GM19023 (cell line): ENCODE data around the gene ACBD6.
A peak's percentile ranks its signal among the peaks of the same experiment; 100 is the strongest.

Experiments
- ATAC-seq: cut with Tn5 transposase; IDR thresholded peaks from one replicate; pipeline ENCODE4 v1.9.1; 2021; ENCODE audit warnings: mild to moderate bottlenecking, moderate library complexity; ENCODE audit not compliant: unreplicated experiment

Gene ACBD6

DNA sequence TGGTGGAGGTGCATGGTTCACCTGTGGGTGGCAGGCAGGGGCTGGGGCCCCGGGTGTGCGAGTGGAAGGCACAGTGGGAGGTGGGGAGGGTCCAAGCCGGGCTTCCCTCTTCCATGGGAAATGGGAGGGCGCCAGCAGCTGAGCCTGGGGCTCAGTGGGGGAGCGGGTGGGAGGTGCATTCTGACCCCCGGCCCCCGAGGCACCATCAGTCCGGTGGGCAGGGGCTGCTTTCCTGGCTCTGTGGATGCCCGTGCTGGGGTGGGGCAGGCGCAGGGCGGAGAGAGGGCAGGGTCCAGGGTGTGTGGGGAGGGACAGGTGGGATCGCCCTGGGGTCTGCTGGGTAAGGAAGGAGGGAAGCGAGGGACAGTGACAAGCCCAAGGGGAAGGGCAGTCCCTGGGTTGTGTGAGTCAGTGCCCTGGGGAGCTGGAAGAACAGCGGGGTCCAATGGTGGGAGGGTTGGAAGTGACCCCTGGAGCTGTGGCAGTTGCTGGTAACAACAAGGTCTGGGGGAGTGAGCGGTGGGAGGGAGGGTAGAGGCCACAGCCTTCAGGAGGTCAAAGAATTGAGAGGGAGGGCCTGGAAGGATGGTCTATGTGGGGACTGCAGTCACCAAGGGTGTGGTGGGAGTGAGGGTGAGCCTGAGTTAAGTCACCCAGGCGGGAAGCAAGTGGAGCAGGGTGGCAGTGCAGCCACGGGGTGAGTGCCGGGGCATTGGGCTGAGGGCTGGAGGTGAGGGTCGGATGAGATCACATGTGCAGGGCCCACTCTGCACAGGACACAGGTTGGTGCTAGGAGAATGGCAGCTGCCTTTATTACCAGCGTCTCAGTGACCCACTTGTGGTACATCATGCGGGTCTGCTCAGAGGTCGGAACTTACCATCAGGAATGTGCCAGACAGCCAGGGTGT lies 242.7 kb downstream of the ACBD6 start:
- no peak for ATAC-seq

DNA sequence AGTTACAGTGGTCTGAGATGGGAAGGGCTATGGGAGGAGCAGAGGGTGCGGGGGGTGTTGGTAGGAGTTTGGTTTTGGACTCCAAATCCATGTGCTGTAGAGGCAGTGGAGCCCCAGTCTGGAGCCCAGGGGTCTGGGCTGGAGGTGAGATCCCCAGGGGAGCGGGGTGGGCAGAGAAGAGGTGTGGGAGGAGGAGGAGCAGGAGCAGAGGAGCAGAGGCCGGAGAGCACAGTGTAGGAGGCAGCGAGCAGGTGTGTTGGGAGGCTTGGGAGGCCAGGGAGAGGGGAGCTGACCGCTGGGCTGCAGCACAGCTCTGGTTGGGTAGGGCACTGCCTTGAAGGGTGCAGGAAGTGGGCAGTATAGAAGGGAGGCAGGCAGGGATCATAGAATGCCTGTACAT lies 243.4 kb downstream of the ACBD6 start:
- no peak for ATAC-seq

DNA sequence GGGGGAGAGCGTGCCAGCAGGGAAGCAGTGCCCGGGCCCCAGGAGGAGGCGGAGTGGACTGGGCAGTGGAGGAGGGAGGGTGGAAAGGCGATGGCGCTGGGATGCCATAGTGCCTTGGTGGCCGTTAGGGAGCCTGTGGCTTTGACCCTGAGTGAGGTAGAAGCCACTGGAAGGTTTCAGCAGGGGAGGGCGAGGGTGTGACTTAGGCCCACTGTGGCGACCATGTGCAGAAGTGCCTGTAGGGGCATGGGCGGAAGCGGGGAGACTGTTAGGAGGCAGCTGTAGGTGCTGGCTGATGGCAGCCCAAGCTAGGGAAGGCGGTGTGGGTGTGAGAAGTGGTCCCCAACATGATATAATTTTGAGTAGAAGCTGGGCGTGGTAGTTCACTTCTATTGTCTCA lies 244.1 kb downstream of the ACBD6 start:
- no peak for ATAC-seq

DNA sequence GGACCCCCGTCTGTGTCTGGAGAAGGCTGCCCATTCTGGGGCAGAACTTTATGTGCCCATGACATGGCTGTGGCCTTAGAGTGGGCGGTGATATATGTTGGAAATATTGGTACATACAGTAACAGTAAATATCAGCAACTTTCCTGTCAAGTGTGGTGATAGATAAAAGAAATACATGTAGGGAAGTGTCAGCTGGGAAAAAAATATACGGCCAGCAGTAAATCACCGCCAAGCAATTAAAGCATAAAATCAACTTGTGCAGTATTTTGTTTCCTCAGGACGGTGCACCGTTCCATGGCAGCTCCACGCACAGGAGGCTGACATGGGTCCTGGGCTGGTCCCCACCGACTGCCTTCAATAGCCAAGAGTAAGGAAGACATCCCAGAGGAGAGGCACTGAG lies 244.9 kb downstream of the ACBD6 start:
- ATAC-seq, result no peak

DNA sequence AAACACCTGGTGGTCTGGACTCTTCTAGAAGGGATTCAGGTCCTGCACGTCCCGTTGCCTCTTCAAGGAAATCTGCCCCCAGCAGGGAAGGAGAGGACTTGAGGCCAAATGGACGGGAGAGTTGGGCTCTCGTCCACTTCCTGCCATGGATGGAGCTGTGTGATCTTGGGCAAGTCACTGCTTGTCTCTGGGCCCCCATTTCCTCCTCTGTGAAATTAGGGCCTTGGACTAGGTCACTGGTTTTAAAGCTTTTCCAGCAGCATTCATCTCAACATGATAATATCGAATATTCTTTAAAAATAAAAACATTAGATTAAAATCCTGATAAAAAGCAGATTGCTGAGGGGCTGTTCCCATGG lies 245.4 kb downstream of the ACBD6 start:
- ATAC-seq, result no peak

DNA sequence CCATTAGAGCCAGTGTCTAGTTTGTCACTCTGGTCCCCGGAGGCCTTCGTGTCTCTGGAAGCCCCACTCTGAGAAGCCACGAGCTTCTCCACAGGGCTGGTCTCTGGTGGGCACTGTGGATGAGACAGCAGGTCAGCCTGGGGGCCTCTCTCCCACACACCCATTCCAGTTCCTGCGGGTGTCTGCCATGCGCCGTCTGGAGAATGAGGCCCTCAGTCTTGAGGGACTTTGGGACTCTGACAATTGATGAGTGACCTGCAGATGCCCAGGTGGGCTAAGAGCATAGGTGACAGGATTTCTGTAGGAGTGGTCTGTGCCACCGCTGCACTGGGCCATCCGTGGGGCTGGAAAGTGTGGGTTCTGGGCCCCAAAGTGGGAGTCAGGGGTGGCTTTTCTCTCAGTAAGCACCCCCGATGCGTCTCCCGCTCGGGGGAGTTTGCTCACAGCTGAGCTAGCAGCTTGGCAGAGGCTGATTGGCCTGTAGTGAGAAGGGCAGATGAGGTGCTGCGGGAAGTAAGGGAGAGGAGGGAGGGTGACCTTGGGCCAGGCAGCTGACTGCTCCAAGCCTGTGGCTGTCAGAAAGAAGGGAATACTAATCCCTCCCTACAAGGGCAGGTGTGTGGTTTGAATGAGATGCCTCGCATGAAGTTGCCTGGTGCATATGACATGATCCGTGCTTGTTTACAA lies 245.9 kb downstream of the ACBD6 start:
- ATAC-seq, result no peak

DNA sequence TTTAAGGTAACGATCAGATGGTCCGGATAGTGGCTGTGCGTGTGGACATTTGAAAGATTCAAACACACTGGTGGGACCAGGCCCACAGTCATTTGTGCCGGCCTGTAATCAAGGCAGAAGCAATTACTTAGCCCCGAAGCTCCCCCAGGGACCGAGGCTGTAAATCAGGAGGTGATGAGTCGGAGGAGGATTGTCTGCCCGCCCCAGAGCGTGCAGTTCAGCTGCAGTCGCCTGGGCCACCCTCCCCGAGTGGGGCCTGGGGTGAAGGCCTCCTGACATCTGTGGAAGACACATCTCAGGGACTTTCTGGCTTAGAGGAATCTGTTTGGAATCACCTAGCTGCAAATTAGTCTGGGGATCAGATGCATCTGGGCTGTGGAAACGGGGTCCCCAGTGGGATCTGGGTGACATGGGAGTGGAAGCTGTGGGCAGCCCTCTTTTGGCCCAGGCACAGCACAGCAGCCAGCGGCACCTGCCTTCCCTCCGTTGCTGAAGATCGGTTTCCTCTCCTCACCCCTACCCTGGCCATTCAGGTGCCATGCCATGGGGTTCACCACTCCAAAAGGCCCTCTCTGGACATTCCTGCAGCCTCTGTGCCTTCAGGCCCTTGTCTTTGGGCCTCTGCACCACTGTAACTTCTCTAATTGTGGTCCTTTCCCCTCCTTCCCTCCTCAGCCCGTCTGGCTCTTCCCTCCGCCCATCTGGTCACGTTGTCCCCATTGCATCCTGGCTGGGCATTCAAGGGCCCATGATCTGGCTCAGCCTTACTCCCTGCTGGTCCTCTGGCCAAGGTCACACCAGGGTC lies 246.6 kb downstream of the ACBD6 start:
- no peak for ATAC-seq

DNA sequence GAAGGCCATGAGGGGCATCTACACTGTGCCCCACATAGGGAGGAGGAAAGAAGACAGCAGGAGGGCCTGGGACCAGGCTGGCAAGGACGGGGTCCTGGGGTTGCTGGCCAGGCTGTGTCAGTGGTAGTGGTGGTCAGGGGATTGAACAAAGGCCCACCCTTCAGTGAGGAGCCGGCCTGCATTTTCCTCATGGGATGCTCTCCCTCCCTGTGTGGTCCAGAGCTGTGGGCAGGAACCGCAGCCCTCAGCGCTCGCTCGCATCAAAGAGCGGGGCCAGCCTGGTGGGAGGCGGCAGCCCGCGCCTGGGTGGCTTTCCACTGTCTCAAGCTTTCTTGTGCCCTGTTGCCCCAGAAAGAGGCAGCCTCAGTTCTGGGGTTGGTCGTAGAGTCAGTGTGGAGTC lies 247.5 kb downstream of the ACBD6 start:
- ATAC-seq, result no peak

DNA sequence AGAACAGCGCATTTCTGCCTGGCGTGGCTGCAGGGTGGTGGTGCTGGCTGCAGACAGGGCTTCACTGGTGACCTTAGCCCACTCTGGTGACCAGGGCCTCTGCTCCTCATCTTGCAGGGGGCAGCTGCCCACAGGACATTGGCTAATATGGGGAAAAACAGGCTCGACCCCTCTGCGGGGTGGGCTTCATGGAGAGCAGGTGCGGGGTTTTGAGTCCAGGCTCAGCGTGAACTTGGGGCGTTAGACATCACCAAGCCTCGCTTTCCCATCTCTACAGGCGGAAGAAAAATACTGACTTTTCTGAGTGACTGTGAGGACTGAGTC lies 247.9 kb downstream of the ACBD6 start:
- ATAC-seq, result no peak

DNA sequence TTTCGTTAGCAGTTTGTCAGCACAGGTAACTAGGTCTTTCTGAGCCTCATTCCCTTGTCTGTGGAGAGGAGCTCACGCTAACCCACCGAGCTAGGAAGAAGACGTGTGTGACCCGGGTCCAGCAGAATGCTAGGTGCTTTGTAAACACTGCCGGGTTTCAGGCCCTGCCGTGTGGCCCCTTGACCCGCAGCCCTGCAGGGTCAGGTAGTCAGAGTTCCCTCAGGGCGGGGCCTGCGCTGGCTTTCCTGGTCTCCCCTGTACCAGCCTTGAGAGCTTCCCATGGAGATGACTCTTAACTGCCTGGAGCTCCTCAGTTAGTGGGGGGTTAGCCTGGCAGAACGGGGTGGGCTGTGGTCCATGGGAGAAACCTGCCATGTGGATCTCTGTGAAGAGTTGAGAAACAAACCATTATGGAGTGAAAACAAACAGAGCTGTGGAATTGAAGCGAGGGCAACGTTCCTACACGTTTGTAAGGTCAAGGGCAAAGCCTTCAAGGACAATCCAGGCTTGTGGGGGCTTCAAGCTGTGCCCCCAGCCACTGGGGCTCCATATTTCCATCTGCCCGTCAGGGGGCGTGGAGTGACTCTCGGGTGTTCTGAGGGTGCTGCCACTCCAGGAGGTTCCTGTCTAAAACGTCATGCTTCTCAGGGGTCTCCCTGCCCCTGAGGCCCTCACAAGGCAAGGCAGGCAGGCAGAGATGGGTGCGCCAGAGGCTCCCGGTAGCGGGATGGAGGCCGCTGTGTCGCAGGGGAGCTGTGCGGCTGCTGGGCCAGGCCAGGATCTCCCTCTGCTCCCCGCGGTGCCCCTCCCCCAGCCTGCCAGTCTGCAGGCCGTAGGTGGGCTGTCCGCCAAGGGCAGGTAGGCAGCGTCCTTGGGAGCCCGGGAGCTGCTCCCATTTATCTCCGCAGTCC lies 248.5 kb downstream of the ACBD6 start:
- ATAC-seq, result no peak

DNA sequence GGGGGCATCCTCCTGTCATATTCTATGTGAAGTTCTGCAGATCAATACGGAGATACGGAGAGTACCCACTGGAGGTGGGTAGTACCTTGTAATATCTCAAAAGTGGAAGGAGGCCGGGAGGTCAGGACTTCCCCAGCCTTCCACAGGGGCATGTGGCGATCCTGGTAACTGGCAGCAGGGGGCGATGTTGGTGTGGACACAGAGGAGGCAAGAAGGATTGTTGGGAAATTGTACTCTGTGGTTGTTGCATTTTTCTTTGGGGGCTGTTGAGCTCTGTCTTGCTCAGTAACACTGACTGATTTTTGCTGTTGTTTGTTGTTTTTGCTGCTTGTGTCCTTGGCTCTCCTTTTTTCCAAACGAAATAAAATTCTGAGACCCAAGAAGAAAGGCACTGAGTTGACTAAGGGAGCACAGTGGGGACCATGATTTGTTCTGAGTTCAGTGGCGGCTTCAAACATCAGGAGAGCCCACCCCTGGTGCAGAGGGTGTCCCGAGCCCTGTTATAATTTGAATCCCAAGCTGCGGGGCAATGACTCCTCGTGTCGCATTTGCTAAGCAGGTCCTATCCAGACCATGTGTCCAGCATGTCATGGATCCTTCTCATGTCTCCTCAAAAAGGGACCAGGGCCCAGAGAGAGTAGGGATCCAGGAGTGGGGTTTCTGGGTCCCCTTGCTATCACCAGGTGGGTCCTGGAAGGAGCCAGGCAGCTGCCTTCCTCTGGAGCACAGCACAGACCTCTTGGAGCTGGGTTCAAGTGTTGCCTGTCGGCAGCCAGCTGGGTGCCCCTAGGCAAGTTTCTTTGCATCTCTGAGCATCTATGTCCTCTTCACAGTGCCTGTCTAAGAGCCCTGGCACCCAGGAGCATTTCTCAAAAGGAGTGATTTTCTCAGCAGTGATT lies 249.5 kb downstream of the ACBD6 start:
- ATAC-seq, result peak; percentile 61

DNA sequence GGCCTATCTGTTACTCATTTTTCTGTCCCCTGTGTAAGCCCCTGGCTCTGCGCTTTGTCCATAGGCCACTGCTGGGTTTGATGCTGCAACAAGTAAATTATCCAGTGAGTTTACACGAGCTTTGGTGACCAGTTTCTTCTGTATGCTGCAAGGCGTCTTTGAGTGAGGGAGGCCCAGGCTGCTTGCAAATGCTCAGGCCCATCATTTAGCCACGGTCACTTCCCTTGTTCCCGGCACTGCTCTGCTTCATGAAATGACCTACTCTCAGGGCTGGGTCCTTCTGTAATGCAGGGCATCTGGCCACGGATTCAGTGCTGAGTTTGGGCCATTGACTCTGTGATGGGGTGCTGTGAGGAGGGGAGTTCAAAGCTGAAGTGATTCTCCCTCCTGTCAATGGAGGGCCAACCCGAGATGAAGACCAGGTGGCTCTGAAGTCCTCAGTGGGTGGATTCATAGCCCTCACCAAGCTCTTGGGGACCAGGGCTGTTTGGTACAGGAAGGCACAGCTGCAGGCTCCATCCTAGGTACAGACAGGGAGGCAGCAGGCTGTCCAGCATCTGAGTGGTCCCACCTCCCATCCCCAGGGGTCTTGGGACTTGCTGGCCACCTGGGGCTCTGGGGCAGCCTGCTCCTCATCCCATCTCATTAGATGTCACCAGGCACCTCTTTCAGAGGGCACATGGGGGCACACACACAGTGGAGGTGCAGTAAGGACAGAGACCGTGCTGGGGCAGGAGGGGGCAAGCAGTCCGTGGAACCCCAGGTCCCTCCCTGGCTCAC lies 250.7 kb downstream of the ACBD6 start:
- ATAC-seq, result no peak

DNA sequence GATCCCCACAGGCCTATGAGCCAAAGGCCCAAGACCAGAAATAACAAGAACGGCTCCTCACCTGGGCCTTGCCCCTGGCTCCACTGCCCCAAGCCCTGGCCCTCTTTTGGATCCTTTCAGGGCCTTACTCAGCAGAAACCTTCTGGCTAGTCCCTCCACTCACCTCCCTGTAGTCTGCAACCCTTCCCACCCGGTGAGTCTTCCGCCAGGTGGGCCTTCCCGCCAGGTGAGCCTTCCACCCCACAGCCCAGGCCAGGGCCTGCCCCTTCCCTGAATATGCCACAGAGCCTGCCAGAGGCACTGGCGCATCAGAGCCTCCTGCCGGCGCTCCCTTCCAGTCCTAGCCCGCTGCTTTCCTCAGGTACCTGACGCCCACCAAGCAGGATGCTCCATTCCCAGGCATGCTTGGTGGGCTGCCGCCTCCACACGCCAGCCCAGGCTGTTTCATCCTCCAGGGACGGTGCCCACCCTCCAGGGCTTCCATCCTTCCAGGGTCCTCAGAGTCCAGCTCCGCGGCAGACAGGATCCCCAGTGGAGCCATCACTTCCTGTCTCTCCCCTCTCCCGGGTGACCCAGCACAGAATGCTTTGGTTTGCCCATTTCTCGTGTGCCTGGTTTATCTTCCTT lies 251.4 kb downstream of the ACBD6 start:
- ATAC-seq, result no peak

DNA sequence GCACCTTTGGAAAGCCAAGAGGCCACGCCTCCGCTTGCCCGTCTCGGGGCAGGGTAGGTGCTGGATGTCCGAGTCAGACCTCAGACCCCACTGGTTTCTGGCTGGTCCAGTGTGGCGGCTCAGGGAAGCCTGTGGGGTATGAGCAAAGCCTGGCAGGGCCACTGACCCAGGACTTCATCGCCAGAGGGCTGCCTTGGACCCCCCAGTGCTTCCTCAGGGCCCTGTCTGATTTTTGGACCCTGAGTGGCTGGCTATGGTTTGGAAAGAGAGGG lies 251.9 kb downstream of the ACBD6 start:
- no peak for ATAC-seq

DNA sequence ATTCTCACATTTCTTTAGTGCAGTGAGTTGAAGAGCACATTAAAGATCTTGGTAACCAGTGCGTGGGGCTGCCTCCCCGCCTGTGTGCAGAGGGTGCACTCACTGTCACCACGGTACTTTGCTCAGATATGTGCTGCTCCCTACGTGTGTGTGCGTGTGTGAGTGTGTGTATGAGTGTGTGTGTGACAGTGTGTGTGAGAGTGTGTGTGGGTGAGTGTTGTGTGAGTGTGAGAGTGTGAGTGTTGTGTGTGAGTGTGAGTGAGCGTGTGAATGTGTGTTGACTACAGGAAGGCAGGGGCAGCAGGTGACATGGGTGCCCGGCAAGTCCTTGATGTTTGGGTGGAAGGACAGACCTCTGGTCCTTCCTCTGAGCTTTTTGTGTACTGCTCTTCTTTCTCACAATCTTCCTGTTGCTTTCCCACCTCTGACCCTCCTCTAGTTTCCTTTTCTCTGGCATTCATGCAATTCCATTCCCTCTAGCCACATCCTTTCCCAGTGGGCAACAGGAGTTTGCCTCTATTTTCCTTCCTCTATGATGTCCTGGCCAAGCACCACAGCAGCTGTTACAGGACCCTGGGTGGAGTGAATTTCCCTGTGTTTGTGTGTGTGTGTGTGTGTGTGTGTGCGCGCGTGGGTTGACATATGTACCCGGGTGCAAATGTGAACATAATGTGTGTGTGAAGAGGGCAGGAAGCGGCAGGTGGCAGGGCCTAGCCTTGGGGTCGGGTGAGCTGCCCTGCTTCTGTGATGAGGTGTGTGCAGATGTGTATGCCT lies 252.5 kb downstream of the ACBD6 start:
- no peak for ATAC-seq

DNA sequence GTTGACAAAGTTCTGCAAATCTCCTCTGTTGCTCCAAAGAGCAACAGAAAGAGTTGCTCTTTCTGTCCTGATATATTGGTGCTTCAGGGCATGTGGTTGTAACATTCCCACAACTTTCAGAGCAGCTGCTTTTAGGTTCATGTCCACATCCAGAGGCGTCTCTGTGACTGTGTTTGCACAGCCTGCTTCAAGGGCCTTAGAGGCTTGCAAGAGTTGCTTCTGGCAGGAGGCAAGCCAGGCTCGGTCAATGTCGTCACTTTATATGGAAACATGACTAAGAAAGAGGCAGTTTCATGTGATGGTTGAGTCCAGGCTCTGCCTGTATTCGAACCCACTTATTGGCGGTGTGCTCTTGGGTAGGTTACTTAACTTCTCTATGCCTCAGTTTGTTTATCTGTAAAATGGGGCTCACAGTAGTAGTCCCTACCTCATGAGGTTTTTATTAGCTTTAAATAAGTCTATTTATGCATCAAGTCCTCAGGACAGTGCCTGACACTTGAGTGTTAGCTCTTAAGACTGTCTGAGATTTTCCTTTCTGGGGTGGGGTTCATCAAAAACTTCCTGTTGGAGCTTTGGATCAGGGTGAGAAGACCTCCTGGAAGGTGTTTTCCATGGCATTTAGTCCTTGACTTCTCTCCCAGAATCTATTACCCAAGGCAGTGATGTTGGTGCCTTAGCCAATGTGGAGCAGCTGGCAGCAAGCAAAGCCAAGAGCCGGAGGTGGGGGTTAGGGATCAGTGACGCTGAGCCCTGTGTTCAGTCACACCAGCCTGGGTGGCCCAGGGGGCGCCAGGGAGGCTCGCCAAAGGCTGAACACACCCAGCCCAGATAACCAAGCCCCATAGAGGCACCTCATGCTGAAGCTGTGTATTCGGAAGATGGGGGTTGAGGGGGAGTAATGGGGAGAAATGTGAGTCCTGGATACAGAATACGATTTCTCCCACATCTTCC lies 253.4 kb downstream of the ACBD6 start:
- no peak for ATAC-seq

DNA sequence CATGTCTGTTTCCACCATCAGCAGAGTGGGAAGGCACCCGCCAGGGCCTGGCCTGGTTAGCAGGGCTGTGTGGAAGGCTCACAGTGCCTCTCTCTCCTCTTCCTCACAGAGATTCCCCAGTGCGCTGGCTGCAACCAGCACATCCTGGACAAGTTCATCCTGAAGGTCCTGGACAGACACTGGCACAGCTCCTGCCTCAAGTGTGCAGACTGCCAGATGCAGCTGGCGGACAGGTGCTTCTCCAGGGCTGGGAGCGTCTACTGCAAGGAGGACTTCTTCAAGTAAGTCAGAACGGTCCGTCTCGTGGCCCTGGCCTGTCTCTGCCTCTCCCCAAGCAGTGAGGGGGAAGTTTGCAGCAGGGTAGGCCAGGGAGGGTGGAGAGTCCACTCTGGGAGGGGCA lies 254.2 kb downstream of the ACBD6 start:
- no peak for ATAC-seq
